ENCODE results near the gene ISL1. TPM values are rescaled to one million over a fixed set of nuclear protein-coding genes. Genes with fewer than 3 reads are reported as not detected.

Gene ISL1
- total and polyA plus RNA-seq, 5 experiments from 2014 or later: not detected

GRCh38 chr5:51411921-51412325 is 28.7 kb downstream of the ISL1 start:
- ATAC-seq: no peak
- POLR2A ChIA-PET: no interaction called here

GRCh38 chr5:51414516-51414915 is 31.3 kb downstream of the ISL1 start:
- H3K27ac Mint-ChIP-seq: no peak overlapping the region
- ATAC-seq: no peak
- no peaks in the 10 kb centered on the region for H3K36me3 Mint-ChIP-seq
- no peak overlapping the region for H3K4me3 Mint-ChIP-seq
- H3K27me3 Mint-ChIP-seq: peaks cover 0 to 4% (median 0%) of the 10 kb centered on the region in 5 donors
- DNase-seq: no peak
- POLR2A ChIA-PET: no interaction called here
- H3K9me3 Mint-ChIP-seq: peaks cover 0 to 25% (median 5%) of the 10 kb centered on the region in 9 donors
- no peaks in the 10 kb centered on the region for H3K4me1 Mint-ChIP-seq

More at GRCh38 chr5:51411921-51412325, 28.7 kb downstream of the ISL1 start:
- H3K9me3 Mint-ChIP-seq: peaks cover 0 to 25% (median 3%) of the 10 kb centered on the region in 9 donors
- no peak overlapping the region for H3K27ac Mint-ChIP-seq
- no peaks in the 10 kb centered on the region for H3K36me3 Mint-ChIP-seq
- H3K4me3 Mint-ChIP-seq: no peak overlapping the region
- H3K4me1 Mint-ChIP-seq: no peaks in the 10 kb centered on the region
- peaks cover 0 to 4% (median 0%) of the 10 kb centered on the region in 5 donors for H3K27me3 Mint-ChIP-seq
- no peak for DNase-seq

DNA sequence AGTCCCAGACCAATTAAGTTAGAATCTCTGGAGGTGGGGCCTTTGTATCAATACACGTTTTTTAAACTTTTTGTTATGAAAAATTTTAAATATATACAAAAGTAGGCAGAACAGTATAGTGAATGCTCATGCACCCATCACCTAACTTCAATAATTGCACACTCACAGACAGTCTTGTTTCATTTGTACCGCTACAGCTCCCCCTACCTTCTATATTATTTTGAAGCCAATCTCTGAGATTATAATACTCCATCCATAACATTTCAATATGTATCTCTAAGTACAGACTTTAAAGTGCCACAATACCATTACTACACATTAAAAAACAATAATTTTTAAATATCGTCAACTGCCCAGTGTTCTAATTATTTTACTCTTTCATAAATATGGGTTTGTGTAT is 32.9 kb downstream of the ISL1 start:
- H3K4me3 Mint-ChIP-seq: no peak overlapping the region
- H3K27ac Mint-ChIP-seq: no peak overlapping the region
- POLR2A ChIA-PET: no interaction called here
- no peaks in the 10 kb centered on the region for H3K27me3 Mint-ChIP-seq
- H3K36me3 Mint-ChIP-seq: no peaks in the 10 kb centered on the region
- H3K4me1 Mint-ChIP-seq: no peaks in the 10 kb centered on the region
- no peak for DNase-seq
- no peak for ATAC-seq
- peaks cover 0 to 11% (median 5%) of the 10 kb centered on the region in 9 donors for H3K9me3 Mint-ChIP-seq

DNA sequence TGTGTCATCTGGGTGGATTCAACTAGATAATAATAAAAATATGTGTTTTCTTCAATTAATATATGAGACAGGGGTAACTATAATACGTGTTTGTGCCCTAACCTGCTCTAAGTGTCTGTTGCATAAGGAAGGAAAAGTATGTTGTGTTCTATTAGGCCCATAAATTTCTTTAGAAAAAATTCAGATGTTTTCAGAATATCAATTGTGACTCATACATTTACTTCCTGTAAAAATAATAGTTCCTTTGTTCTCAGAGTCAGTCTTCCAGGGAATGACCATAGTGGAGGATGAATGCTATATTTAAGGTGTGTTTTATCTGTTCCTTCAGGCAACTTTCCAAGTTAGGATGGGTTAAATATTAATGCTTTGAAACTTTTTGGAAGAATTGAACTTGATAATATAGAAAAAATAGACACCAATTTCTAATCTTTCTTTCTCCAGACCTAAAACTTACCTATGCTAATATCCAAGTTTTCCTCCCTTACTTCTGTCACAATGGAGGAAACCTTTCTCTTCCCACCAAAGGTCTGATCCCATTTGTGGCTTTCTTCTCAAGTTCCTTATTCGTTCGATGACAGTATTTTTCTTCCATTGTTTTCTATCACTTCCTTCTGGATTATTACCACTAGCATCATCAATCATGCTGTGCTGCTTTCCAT is 49.9 kb downstream of the ISL1 start:
- no peak for DNase-seq
- no peak overlapping the region for H3K27ac Mint-ChIP-seq
- no peaks in the 10 kb centered on the region for H3K36me3 Mint-ChIP-seq
- no peak overlapping the region for H3K4me3 Mint-ChIP-seq
- no peak for ATAC-seq
- H3K27me3 Mint-ChIP-seq: peaks cover 0 to 4% (median 0%) of the 10 kb centered on the region in 5 donors
- no peaks in the 10 kb centered on the region for H3K4me1 Mint-ChIP-seq
- POLR2A ChIA-PET: no interaction called here
- peaks cover under 1 to 25% (median 6%) of the 10 kb centered on the region in 9 donors for H3K9me3 Mint-ChIP-seq

- no peak overlapping the region for H3K4me3 Mint-ChIP-seq
- no peak overlapping the region for H3K27ac Mint-ChIP-seq
- POLR2A ChIA-PET: no interaction called here
- no peak for ATAC-seq
- no peaks in the 10 kb centered on the region for H3K36me3 Mint-ChIP-seq
- H3K27me3 Mint-ChIP-seq: peaks cover 0 to 4% (median 0%) of the 10 kb centered on the region in 5 donors
- no peaks in the 10 kb centered on the region for H3K4me1 Mint-ChIP-seq
- no peak for DNase-seq
- peaks cover 0 to 17% (median 4%) of the 10 kb centered on the region in 9 donors for H3K9me3 Mint-ChIP-seq
Observed at GRCh38 chr5:51439232-51439631, 56.0 kb downstream of the ISL1 start.

All from naive thymus-derived CD8-positive, alpha-beta T cell (primary cell).